Kidney epithelial cell (primary cell): Measurements from ENCODE around the gene NPAS4. TPM values are rescaled to one million over a fixed set of nuclear protein-coding genes. Genes with fewer than 3 reads are reported as not detected.
"Not testable (repeated sequence)": the region's sequence is repeated elsewhere in the genome, so short reads cannot be mapped to it uniquely, and the experiment has no call there.

Experiments used
- DNase-seq: peaks from one replicate; pipeline ENCODE4 v3.0.0-alpha.2; 2010; ENCODE audit warnings: low read depth
- H3K27me3 ChIP-seq: 2 replicates; pipeline ENCODE4 v1.6.0; 2011; ENCODE audit warnings: low read length; ENCODE audit not compliant: control insufficient read depth, insufficient read depth
- H3K36me3 ChIP-seq: 2 replicates; pipeline ENCODE4 v1.5.1; 2011; ENCODE audit warnings: low read length; ENCODE audit not compliant: control insufficient read depth, insufficient read depth
- H3K4me3 ChIP-seq: 2 replicates; pipeline ENCODE4 v1.5.1; 2011; ENCODE audit warnings: low read depth, mild to moderate bottlenecking, control low read depth, low read length
- total RNA-seq: library from RNA; depleted of rRNA; stranded (reverse); fragments of >200 nt; gene quantifications from 2 replicates; pipeline ENCODE4 v1.2.3, GENCODE V29; 2015
- TF ChIP-seq, protein P1 (sequence below): IDR thresholded peaks from 2 replicates; pipeline ENCODE4 v1.5.1; 2011; ENCODE audit warnings: mild to moderate bottlenecking, moderate library complexity, low read length, control low read depth, inconsistent platforms; ENCODE audit not compliant: insufficient read depth, poor library complexity, severe bottlenecking

NPAS4 gene
- total RNA-seq, 1 donor from 2014 or later, result not detected

DNA sequence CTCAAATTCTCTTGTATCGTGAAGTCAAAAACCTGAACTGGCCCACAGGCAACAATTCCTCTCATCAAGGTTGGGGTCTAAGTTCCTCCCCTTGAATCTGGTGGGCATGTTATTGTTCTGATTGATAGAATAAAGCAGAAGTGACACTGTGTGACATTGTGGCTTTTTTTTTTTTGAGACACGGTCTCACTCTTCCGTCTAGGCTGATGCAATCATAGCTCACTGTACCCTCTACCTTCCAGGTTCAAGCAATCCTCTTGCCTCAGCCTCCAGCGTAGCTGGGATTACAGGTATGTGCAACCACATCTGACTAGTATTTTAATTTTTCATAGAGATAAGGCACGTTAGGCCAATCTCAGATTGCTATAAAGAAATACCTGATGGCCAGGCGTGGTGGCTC is 37.0 kb downstream of the NPAS4 start:
- Histone ChIP-seq H3K27me3 (no peaks in the 10 kb centered on the region), H3K36me3 (no peaks in the 10 kb centered on the region), H3K4me3 (no peak overlapping the region)
- DNase-seq, result no peak
- TF ChIP-seq, protein P1, sequence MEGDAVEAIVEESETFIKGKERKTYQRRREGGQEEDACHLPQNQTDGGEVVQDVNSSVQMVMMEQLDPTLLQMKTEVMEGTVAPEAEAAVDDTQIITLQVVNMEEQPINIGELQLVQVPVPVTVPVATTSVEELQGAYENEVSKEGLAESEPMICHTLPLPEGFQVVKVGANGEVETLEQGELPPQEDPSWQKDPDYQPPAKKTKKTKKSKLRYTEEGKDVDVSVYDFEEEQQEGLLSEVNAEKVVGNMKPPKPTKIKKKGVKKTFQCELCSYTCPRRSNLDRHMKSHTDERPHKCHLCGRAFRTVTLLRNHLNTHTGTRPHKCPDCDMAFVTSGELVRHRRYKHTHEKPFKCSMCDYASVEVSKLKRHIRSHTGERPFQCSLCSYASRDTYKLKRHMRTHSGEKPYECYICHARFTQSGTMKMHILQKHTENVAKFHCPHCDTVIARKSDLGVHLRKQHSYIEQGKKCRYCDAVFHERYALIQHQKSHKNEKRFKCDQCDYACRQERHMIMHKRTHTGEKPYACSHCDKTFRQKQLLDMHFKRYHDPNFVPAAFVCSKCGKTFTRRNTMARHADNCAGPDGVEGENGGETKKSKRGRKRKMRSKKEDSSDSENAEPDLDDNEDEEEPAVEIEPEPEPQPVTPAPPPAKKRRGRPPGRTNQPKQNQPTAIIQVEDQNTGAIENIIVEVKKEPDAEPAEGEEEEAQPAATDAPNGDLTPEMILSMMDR, result no peak

DNA sequence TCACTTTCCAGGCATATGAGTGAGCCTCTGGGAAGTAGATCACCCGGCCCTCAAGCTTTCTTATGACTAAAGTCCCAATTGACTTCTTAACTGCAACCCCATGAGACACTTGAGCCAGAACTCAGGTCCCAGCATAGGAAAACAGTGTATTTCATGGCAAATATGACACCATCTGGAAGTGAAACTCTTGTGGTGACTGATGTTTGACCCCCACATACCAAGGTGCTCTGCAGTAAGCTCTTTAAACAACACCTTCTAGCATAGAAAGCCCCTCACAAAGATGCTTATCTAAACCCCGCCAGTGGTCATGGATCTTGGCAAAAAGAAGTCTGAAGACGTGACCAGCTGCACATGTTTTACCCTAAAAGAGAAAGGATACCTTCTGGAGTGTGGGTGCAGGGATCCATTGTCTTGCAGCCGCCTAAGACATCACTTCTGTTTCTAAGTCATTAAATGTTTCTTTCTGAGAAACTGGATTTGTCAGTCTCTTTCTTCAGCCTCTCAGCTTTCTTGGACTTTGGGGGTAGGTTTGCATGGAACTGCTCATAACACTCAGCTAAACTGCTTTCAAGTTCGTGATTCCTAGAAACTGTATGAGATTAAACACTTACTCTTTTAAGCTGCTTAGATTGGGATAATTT is 38.4 kb downstream of the NPAS4 start:
- TF ChIP-seq, protein P1, result no peak

DNA sequence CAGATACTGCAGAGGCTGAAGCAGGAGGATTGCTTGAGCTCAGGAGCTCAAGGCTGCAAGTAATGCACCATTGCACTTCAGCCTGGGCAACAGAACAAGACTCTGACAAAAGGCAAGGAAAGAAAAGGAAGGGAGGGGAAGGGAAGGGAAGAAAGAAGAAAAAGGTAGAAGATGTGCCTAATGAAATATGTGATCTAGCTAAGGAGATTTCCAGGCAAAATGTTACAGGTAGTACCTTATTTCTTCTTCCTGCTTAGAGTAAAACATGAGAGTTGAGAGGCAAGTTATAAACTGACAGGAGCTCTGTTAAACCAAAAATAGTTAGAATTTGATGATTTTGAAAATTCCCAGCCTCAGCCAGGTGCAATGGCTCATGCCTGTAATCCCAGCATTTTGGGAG is 41.2 kb downstream of the NPAS4 start:
- H3K4me3 ChIP-seq, result no peak overlapping the region
- TF ChIP-seq, protein P1, result no peak
- H3K27me3 ChIP-seq, result no peaks in the 10 kb centered on the region
- no peaks in the 10 kb centered on the region for H3K36me3 ChIP-seq
- no peak for DNase-seq

More for the DNA sequence above, 38.4 kb downstream of the NPAS4 start:
- H3K27me3 ChIP-seq, result no peaks in the 10 kb centered on the region
- no peak overlapping the region for H3K4me3 ChIP-seq
- H3K36me3 ChIP-seq, result no peaks in the 10 kb centered on the region
- no peak for DNase-seq

DNA sequence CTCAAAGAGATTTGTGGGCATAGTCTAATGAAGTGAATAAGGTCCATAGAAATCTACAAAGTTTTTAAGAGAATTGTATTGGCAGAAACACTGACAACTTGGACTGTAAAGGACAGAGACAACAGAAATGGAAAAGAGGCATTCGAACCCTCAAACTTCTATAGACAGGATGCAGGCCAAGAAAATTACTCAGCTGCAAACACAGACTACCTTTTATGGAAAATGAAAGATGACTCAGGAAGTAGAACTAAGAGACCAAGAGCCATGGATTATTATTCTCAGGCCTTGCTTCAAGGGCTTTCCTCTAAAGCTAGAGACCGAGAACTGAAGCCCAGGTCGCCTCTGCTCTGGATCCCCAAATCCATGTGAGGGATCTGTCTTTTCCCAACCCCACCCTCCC is 42.1 kb downstream of the NPAS4 start:
- Histone ChIP-seq H3K27me3 (no peaks in the 10 kb centered on the region), H3K4me3 (no peak overlapping the region), H3K36me3 (no peaks in the 10 kb centered on the region)
- DNase-seq, result no peak
- TF ChIP-seq, protein P1, result no peak

DNA sequence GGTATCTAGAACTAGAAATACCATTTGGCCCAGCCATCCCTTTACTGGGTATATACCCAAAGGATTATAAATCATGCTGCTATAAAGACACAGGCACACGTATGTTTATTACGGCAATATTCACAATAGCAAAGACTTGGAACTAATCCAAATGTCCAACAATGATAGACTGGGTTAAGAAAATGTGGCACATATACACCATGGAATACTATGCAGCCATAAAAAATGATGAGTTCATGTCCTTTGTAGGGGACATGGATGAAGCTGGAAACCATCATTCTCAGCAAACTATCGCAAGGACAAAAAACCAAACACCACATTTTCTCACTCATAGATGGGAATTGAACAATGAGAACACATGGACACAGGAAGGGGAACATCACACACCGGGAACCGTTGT is 43.3 kb downstream of the NPAS4 start:
- not testable (repeated sequence) for H3K4me3 ChIP-seq, H3K36me3 ChIP-seq, H3K27me3 ChIP-seq, DNase-seq

DNA sequence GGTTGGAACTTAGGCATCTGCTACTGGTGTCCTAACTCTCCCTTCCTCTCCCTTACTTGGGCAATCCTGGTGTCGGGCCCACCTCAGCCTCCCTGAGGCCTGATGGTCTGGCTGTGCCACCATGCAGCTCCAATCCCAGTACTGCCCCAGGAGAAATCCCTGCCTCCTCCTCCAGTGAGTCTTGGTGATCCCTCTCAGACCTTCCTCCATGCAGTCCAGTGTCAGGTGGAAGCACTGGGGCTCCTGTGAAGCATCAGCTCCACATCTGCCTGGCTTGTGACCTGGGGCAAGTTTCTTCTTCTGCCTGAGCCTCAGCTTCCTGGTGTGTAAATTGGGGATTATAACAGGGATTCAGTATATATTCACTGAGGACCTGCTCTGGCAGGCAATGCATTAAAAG is 44.1 kb downstream of the NPAS4 start:
- H3K27me3 ChIP-seq, result no peaks in the 10 kb centered on the region
- H3K4me3 ChIP-seq, result no peak overlapping the region
- TF ChIP-seq, protein P1, result no peak
- DNase-seq, result no peak
- no peaks in the 10 kb centered on the region for H3K36me3 ChIP-seq
